Activated B cell treated with CpG ODN at 0.5 μM for 24 hours (primary cell): Measurements from ENCODE around the gene FKBP6. TPM values are rescaled to one million over a fixed set of nuclear protein-coding genes. Genes with fewer than 3 reads are reported as not detected.
"Not testable (repeated sequence)": the region's sequence is repeated elsewhere in the genome, so short reads cannot be mapped to it uniquely, and the experiment has no call there.

ENCODE experiments used
- ATAC-seq: fragments of 200-7000 bp; cut with Tn5 transposase; one replicate; pipeline ENCODE4 v1.10.0; 2021; ENCODE audit warnings: low read depth, mild to moderate bottlenecking, moderate library complexity
- CTCF ChIA-PET: fragments of 350-600 bp; sonication (Branson Sonifier 250); formaldehyde crosslinking; loops from one replicate; lab custom pipeline; 2021; ENCODE audit warnings: antibody characterized with exemption; lab: Charles Lee
- POLR2A ChIA-PET: fragments of 350-600 bp; sonication (Branson Sonifier 250); formaldehyde crosslinking; loops from one replicate; lab custom pipeline; 2021; ENCODE audit warnings: antibody characterized with exemption; lab: Charles Lee
- DNase-seq: peaks from one replicate; pipeline ENCODE4 v3.0.0; 2022
- H3K27ac Mint-ChIP-seq: one replicate; pipeline ENCODE4 v1.8.0; 2020; ENCODE audit warnings: mixed read lengths
- H3K27me3 Mint-ChIP-seq: one replicate; pipeline ENCODE4 v1.8.0; 2021; ENCODE audit warnings: mixed read lengths
- H3K36me3 Mint-ChIP-seq: one replicate; pipeline ENCODE4 v1.8.0; 2021; ENCODE audit warnings: low read depth, mixed read lengths
- H3K4me1 Mint-ChIP-seq: one replicate; pipeline ENCODE4 v1.8.0; 2021; ENCODE audit warnings: mixed read lengths
- H3K4me3 Mint-ChIP-seq: one replicate; pipeline ENCODE4 v1.8.0; 2020; ENCODE audit warnings: mild to moderate bottlenecking, mixed read lengths
- H3K9me3 Mint-ChIP-seq: one replicate; pipeline ENCODE4 v1.8.0; 2020; ENCODE audit warnings: mixed read lengths
- CTCF ChIP-seq: fragments of 200-600 bp; IDR thresholded peaks from one replicate; pipeline ENCODE4 v1.8.0; 2022; ENCODE audit warnings: antibody characterized with exemption, mild to moderate bottlenecking
- intact Hi-C: fragments of 100-400 bp; cut with micrococcal nuclease; formaldehyde crosslinking; loops from one replicate; pipeline ENCODE4 v1.15.1; 2024
- total RNA-seq: library from RNA; stranded (reverse); gene quantifications from 2 replicates; pipeline ENCODE4 v1.2.3, GENCODE V29; 2022

The FKBP6 gene
- total RNA-seq, 1 donor from 2014 or later: not detected

GRCh38 chr7:73307436-73307835 lies 20.5 kb upstream of the FKBP6 start:
- H3K36me3 Mint-ChIP-seq: peaks cover 49% of the 10 kb centered on the region
- no peaks in the 10 kb centered on the region for H3K27me3 Mint-ChIP-seq
- H3K9me3 Mint-ChIP-seq: no peaks in the 10 kb centered on the region
- peak overlapping the region; percentile 80 for H3K27ac Mint-ChIP-seq
- CTCF ChIA-PET: no interaction called here
- no peak for ATAC-seq
- intact Hi-C loops: no loop called here
- peaks cover 30% of the 10 kb centered on the region for H3K4me1 Mint-ChIP-seq
- no peak for TF ChIP-seq CTCF
- peak overlapping the region; percentile 100 for H3K4me3 Mint-ChIP-seq
- POLR2A ChIA-PET: no interaction called here
- DNase-seq: no peak

DNA sequence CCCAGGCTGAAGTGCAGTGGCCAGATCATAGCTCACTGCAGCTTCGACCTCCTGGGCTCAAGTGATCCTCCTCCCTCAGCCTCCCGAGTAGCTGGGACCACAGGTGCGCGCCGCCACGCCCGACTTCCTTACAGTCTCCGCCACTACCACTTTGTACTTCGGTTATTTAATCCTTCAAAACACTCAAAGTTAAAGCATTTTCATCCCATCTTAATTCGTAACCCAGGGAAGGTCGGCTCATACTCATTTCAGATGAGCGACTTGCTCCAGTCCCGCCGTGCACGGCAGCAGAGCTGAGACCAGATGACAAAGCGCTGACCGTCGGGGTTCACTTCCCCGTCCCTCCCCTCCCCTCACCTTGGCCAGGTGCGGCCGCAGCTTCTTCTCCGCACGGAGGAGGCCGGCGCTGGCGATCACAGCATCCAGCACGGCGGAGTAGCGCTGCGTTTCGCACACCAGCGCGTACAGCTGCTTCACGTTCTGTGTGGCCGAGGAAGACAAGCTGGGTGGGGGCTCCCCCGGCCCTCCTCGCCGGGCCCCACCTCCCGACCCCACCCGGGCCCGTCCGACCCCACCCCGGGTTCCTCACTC lies 19.8 kb upstream of the FKBP6 start:
- DNase-seq (no peak), ATAC-seq (peak; percentile 55)
- Mint-ChIP-seq H3K4me3 (peak overlapping the region; percentile 100), H3K27ac (peak overlapping the region; percentile 94), H3K36me3 (peaks cover 45% of the 10 kb centered on the region), H3K4me1 (peaks cover 30% of the 10 kb centered on the region), H3K27me3 (no peaks in the 10 kb centered on the region), H3K9me3 (no peaks in the 10 kb centered on the region)
- CTCF ChIA-PET: no interaction called here
- intact Hi-C loops: loop anchor here (1.0 to 2.0 kb wide), 3 partner anchors 16 to 249 kb away; partner anchors contain the start of genes BCL7B and FZD9
- POLR2A ChIA-PET: no interaction called here
- no peak for TF ChIP-seq CTCF

GRCh38 chr7:73308665-73309214 lies 19.2 kb upstream of the FKBP6 start, which contains the start of gene NSUN5:
NSUN5 (minus strand) TSS chr7:73308826; CDS start chr7:73308790, 36 bp downstream.
- ChIA-PET POLR2A (no interaction called here), CTCF (no interaction called here)
- H3K9me3 Mint-ChIP-seq: no peaks in the 10 kb centered on the region
- DNase-seq (peak; percentile 82), ATAC-seq (peak; percentile 97)
- peak within 1 kb of the TSS; percentile 94 for H3K27ac Mint-ChIP-seq
- H3K4me1 Mint-ChIP-seq: peaks cover 30% of the 10 kb centered on the region
- no peaks in the 10 kb centered on the region for H3K27me3 Mint-ChIP-seq
- H3K4me3 Mint-ChIP-seq: peak within 1 kb of the TSS; percentile 100
- H3K36me3 Mint-ChIP-seq: peaks cover 42% of the 10 kb centered on the region
- TF ChIP-seq CTCF: no peak
- intact Hi-C loops: loop anchor here (1.0 to 2.0 kb wide), 3 partner anchors 16 to 249 kb away; partner anchors contain the start of genes BCL7B and FZD9

DNA sequence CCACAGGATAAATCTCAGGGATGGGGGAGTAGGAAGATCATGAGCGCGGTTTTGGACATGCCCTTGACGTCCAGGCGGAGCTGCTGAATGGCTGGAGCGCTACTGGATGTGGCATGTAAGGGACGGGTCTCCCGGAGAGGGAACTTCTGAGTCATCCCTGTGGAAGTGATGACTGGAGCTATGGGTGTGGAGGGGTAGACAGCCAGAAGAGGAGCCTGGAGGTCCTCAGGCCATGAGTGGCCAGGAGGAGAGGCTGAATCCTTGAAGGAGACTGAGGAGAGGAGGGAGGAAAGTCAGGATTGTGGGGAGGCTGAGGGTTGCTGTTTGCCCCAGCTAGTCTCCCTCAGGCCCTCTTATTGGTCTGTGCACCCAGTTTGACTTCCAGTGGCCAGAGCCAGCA lies 16.5 kb upstream of the FKBP6 start:
- CTCF ChIA-PET, ATAC-seq, intact Hi-C loops: not testable (repeated sequence)

DNA sequence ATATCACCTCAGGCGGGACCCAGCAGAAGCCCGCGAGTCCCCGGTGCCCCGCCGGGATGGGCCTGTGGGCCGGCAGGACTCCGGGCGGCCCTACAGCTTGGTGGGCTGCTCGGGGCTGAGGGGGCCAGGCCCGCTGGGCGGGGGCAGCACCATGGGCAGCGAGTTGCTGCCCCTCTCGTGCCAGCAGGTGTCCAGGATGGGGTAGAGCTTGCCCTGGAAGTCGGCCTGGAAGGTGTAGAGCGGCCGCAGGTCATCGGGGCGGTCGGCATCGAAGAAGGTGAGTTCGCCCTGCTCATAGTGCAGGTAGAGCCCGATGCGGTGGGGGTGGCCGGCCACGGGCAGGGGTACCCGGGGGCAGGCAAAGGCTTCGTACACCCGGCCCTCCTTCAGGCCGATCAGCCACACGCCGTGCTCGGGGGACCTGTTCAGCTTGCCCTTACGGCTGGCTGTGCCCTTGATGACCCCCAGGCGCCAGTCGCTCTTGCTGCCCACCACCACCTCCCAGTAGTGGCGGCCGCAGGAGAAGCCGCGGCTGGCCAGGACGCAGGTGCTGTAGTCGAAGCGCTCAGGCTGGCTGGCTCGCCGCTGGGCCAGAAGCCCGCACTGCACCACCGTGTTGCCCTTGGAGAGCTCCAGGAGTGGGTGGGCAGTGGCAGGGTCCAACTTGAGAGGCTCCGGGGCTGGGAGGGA lies 15.0 kb upstream of the FKBP6 start:
- no peaks in the 10 kb centered on the region for H3K27me3 Mint-ChIP-seq
- no peak for TF ChIP-seq CTCF
- CTCF ChIA-PET: no interaction called here
- intact Hi-C loops: no loop called here
- H3K36me3 Mint-ChIP-seq: peaks cover 6% of the 10 kb centered on the region
- no peak overlapping the region for H3K4me3 Mint-ChIP-seq
- no peaks in the 10 kb centered on the region for H3K9me3 Mint-ChIP-seq
- no peak for DNase-seq
- POLR2A ChIA-PET: no interaction called here
- no peak for ATAC-seq
- H3K27ac Mint-ChIP-seq: no peak overlapping the region
- peaks cover 12% of the 10 kb centered on the region for H3K4me1 Mint-ChIP-seq

More for the DNA sequence above, 16.5 kb upstream of the FKBP6 start:
- H3K9me3 Mint-ChIP-seq, H3K27me3 Mint-ChIP-seq, H3K27ac Mint-ChIP-seq, H3K4me3 Mint-ChIP-seq, DNase-seq, POLR2A ChIA-PET: not testable (repeated sequence)
- H3K36me3 Mint-ChIP-seq: peaks cover 19% of the 10 kb centered on the region
- H3K4me1 Mint-ChIP-seq: peaks cover 26% of the 10 kb centered on the region
